Measurements from ENCODE around the gene PCDH9.

The PCDH9 gene

GRCh38 chr13:67200183-67200582, 30.0 kb downstream of the PCDH9 start:
- no peak for DNase-seq (ENCODE audit: low read depth in 1 of 2, low spot score in 1 of 2)

GRCh38 chr13:67197704-67198103, 32.4 kb downstream of the PCDH9 start:
- Histone ChIP-seq H3K4me3 (replicated peaks; ENCODE audit: insufficient read depth, low read length) (no peak overlapping the region), H3K27ac (replicated peaks) (no peak overlapping the region), H3K27me3 (ENCODE audit: insufficient read depth, poor library complexity, severe bottlenecking) (no peaks in the 10 kb centered on the region)
- no peak for DNase-seq (ENCODE audit: low read depth in 1 of 2, low spot score in 1 of 2)
- no peak for TF ChIP-seq POLR2AphosphoS5 (IDR thresholded peaks at IDR 0.05; ENCODE audit: low read depth)
- TF ChIP-seq REST (IDR thresholded peaks at IDR 0.05; ENCODE audit: insufficient replicate concordance, low read depth) = no peak
- no peak for TF ChIP-seq CTCF (IDR thresholded peaks at IDR 0.05; ENCODE audit: insufficient read depth, low read length)
- no peak for TF ChIP-seq GABPA (IDR thresholded peaks at IDR 0.05; ENCODE audit: low read depth)
- no peak for TF ChIP-seq SPI1 (IDR thresholded peaks at IDR 0.05; ENCODE audit: borderline replicate concordance, low read depth)

More at GRCh38 chr13:67200183-67200582, 30.0 kb downstream of the PCDH9 start:
- no peaks in the 10 kb centered on the region for H3K27me3 ChIP-seq (ENCODE audit: insufficient read depth, poor library complexity, severe bottlenecking)
- no peak overlapping the region for H3K4me3 ChIP-seq (replicated peaks; ENCODE audit: insufficient read depth, low read length)
- no peak overlapping the region for H3K27ac ChIP-seq (replicated peaks)
- TF ChIP-seq REST (IDR thresholded peaks at IDR 0.05; ENCODE audit: insufficient replicate concordance, low read depth) (no peak), GABPA (IDR thresholded peaks at IDR 0.05; ENCODE audit: low read depth) (no peak), POLR2AphosphoS5 (IDR thresholded peaks at IDR 0.05; ENCODE audit: low read depth) (no peak), SPI1 (IDR thresholded peaks at IDR 0.05; ENCODE audit: borderline replicate concordance, low read depth) (no peak), CTCF (IDR thresholded peaks at IDR 0.05; ENCODE audit: insufficient read depth, low read length) (no peak)

GRCh38 chr13:67193979-67194378, 36.2 kb downstream of the PCDH9 start:
- no peaks in the 10 kb centered on the region for H3K27me3 ChIP-seq (ENCODE audit: insufficient read depth, poor library complexity, severe bottlenecking)
- DNase-seq (ENCODE audit: low read depth in 1 of 2, low spot score in 1 of 2) = no peak
- TF ChIP-seq REST (IDR thresholded peaks at IDR 0.05; ENCODE audit: insufficient replicate concordance, low read depth) (no peak), SPI1 (IDR thresholded peaks at IDR 0.05; ENCODE audit: borderline replicate concordance, low read depth) (no peak), GABPA (IDR thresholded peaks at IDR 0.05; ENCODE audit: low read depth) (no peak), CTCF (IDR thresholded peaks at IDR 0.05; ENCODE audit: insufficient read depth, low read length) (no peak), POLR2AphosphoS5 (IDR thresholded peaks at IDR 0.05; ENCODE audit: low read depth) (no peak)
- no peak overlapping the region for H3K27ac ChIP-seq (replicated peaks)
- no peak overlapping the region for H3K4me3 ChIP-seq (replicated peaks; ENCODE audit: insufficient read depth, low read length)
